GM21528 (cell line): ENCODE results near the gene TENT5C.

Experiments used
- ATAC-seq: cut with Tn5 transposase; IDR thresholded peaks from one replicate; pipeline ENCODE4 v1.9.1; 2021; ENCODE audit warnings: mild to moderate bottlenecking, moderate library complexity; ENCODE audit not compliant: unreplicated experiment, low FRiP score

The TENT5C gene

DNA sequence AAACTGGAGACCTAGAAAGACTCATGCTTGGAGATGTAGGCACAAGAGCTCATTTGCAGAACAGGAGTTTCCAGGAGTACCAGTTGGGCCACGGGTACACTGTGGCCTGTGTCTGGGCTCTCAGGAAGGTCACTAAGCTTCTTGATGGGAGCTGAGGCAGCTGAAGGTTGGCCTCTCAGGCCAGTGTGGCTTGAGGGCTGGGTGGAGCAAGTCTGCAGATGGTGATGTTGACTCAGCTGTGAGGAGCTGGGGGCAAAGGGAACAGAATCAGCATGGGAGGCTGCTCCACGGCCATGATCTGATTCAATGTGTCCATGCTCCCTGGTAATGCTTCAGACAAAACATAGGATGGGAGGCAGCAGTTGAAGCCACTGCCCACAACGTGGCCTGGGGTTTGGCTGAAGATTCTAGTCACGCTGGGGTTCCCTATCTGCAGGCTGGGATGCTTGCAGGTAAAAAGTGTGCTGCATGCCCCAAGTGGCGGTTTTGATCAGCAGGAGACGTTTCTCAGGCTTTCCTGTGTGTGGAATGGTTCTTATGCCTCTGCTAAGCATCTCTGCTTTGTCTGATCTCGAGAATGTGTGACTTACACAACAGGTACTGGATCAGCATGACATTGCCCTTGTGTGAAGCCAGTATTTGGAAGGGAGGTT lies 15.4 kb upstream of the TENT5C start:
- no peak for ATAC-seq

GRCh38 chr1:117591252-117591651 lies 14.6 kb upstream of the TENT5C start:
- ATAC-seq = no peak

DNA sequence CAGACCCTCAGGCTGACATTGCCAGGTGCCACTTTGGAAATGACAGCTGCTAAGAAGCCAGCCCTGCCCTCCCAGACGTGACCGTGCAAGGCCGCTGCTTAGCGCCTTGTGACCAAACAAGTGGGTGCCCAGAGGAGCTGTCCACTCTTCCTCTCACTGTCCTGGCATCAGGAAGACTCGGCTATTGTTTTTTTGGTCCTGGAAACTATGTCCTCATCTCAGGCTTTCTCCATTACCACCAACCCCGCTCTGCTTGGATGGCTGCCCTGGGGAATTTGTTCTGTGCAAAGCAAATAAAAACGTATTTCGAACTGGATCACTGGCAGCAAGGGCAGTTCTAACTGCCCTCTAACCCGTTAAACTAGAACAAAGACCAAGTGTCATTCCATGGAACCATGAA lies 13.7 kb upstream of the TENT5C start:
- ATAC-seq = no peak

GRCh38 chr1:117594261-117594990 lies 11.4 kb upstream of the TENT5C start:
- no peak for ATAC-seq

DNA sequence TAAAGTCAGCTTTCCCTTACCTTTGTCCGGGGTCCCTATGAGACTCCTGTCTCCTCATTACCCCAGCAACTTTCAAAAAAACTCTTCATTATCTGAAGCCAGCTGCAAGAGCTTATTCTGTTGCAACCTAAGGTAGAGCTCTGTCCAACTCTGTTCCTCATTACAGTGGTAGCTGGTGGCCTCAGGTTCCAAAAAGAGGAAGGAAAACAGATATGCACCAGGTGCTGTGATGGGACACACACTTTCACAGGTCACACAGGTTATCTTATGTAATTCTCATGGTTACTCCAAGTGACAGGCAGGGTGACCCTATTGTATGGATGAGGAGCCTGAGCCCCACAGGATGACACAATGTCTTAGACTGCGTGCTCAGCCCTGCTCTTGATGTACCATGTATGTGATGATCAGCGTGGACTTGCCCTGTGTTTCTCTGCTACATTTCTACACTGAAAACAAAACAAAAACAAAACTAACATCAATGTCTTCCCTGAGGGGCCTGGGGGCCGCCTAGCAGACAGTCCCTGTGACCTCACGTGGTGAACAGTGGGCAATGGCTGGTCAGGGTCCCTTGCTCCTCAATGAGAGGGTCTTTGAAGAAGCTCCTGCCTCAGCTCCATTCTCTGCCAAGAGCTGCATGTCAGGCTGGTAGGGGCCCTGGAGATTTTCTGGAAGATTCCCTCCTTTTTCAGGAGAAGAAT lies 9.7 kb upstream of the TENT5C start:
- no peak for ATAC-seq

- ATAC-seq = no peak
These were observed 7.4 kb upstream of the TENT5C start for GRCh38 chr1:117598489-117598888.

- ATAC-seq = no peak
These were observed 6.3 kb upstream of the TENT5C start for GRCh38 chr1:117599286-117600221.

GRCh38 chr1:117600325-117600943 lies 5.4 kb upstream of the TENT5C start:
- no peak for ATAC-seq

GRCh38 chr1:117600966-117601365 lies 4.9 kb upstream of the TENT5C start:
- ATAC-seq = no peak

GRCh38 chr1:117602862-117603261 lies 3.0 kb upstream of the TENT5C start:
- no peak for ATAC-seq

GRCh38 chr1:117605164-117605773 lies 579 bp upstream of the TENT5C start:
- peak; percentile 38 for ATAC-seq

DNA sequence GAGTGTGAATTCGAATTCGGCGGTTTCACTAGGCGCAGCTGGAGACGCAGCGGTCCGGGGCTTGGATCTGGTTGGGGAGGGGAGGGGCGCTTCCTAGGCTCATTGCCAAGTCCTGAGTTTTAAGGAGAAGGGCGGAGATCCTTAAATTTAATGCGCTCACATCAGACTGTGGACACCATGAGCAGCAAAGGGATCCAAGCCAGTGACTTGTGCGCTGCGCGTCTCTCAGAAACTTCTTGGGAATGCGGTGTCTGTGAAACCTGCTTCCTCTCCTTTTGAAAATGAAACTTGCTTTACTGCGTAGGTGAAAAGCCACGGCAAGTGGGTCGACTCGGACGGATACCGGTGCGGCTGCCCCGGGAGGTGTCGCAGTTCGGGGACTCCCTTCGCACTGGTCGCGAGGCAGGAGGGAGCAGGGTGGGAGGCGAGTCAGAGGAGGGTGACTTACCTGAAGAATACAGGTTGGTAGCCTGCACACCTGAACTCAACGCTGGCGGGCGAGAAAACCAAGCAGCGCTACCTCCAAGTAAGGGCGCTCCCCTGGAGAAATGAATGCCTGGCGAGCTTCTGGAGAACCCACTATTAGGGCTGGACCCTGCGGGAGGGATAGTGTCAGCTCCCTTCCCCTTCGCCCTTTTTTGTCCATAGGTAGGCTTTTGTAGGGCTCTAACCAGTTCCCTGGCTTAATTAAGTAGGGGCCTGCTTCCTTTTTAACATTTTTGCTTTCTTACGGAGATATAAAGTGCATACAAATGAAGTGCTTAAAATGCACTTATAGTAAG lies 992 bp downstream of the TENT5C start:
- ATAC-seq = no peak

- no peak for ATAC-seq
These were observed 1.6 kb downstream of the TENT5C start for GRCh38 chr1:117607471-117607870.

GRCh38 chr1:117608115-117608615 lies 2.3 kb downstream of the TENT5C start:
- no peak for ATAC-seq

GRCh38 chr1:117608758-117609157 lies 2.9 kb downstream of the TENT5C start:
- ATAC-seq = no peak

- no peak for ATAC-seq
These were observed 3.6 kb downstream of the TENT5C start for GRCh38 chr1:117609471-117609911.

GRCh38 chr1:117610036-117610435 lies 4.2 kb downstream of the TENT5C start:
- ATAC-seq = no peak

GRCh38 chr1:117611121-117611601 lies 5.3 kb downstream of the TENT5C start:
- ATAC-seq = no peak
